Peyer's patch (tissue), 4 donors: ENCODE data around the gene SYNDIG1L.

Source experiments
- POLR2A ChIP-seq, 2 donors: fragments of 450-650 bp; IDR thresholded peaks; one replicate each; pipeline ENCODE4 v1.5.1; 2017; ENCODE audit warnings: antibody characterized with exemption in 2 of 2, mild to moderate bottlenecking in 2 of 2, moderate library complexity in 2 of 2
- TF ChIP-seq, protein P1 (sequence below), 6 experiments: fragments of 450-650 bp in 4 of 6; fragments of 200-600 bp in 2 of 6; sonication (generic) in 1 of 6; IDR thresholded peaks; one replicate each; pipeline ENCODE4 v1.5.1; 2017 to 2019; ENCODE audit warnings: antibody characterized with exemption in 6 of 6, mild to moderate bottlenecking in 3 of 6, moderate library complexity in 1 of 6

DNA sequence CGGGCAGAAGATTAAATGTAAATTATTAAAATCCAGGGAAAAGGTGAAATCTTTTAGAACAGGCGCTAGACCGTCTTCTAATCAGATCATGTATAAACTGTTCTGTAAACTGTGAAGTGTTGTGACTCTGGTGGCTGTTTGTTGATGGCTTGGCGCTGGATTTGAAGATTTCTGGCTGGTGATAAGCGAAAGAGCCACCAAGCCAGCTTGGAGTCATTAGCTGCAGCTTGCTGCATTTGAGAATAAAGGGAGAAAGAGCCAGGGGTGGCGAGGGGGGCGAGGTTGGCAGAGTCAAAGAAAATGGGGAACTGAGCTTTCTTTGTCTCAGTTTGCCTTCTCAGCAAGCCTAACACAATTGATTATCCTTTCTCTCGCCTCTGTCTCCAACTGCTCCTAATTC lies 8.0 kb downstream of the SYNDIG1L start:
- TF ChIP-seq, protein P1, sequence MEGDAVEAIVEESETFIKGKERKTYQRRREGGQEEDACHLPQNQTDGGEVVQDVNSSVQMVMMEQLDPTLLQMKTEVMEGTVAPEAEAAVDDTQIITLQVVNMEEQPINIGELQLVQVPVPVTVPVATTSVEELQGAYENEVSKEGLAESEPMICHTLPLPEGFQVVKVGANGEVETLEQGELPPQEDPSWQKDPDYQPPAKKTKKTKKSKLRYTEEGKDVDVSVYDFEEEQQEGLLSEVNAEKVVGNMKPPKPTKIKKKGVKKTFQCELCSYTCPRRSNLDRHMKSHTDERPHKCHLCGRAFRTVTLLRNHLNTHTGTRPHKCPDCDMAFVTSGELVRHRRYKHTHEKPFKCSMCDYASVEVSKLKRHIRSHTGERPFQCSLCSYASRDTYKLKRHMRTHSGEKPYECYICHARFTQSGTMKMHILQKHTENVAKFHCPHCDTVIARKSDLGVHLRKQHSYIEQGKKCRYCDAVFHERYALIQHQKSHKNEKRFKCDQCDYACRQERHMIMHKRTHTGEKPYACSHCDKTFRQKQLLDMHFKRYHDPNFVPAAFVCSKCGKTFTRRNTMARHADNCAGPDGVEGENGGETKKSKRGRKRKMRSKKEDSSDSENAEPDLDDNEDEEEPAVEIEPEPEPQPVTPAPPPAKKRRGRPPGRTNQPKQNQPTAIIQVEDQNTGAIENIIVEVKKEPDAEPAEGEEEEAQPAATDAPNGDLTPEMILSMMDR (IDR thresholded peaks at IDR 0.05): no peak
- no peak for TF ChIP-seq POLR2A (IDR thresholded peaks at IDR 0.05)
